GM12892 (cell line): ENCODE results near the gene MT1A.

Source experiments
- POLR2A ChIP-seq: IDR thresholded peaks from 2 replicates; pipeline ENCODE4 v1.6.1; 2011; ENCODE audit warnings: low read depth, low read length, control low read depth
- POLR2AphosphoS5 ChIP-seq: IDR thresholded peaks from 2 replicates; pipeline ENCODE4 v1.6.1; 2011; ENCODE audit warnings: low read depth, low read length, control low read depth

- TF ChIP-seq POLR2AphosphoS5 (no peak), POLR2A (no peak)
Observed at GRCh38 chr16:56641166-56641565, 2.7 kb downstream of the MT1A start.
